ENCODE data around the gene NR3C1.

- no peak for TF ChIP-seq CTCF (IDR thresholded peaks at IDR 0.05)
- no peak for TF ChIP-seq EZH2 (IDR thresholded peaks at IDR 0.05; ENCODE audit: borderline replicate concordance, insufficient read depth, low read depth, low read length, poor library complexity, severe bottlenecking)
Observed at GRCh38 chr5:143267186-143267585, 136.3 kb downstream of the NR3C1 start.
